Erythroblast (primary cell): ENCODE data around the gene KRTAP10-1.

Source experiments
- GATA1 ChIP-seq: IDR thresholded peaks from 2 replicates; pipeline ENCODE4 v1.6.1; 2011; ENCODE audit warnings: low read depth, mild to moderate bottlenecking, control low read depth, low read length, moderate library complexity
- POLR2A ChIP-seq: IDR thresholded peaks from 2 replicates; pipeline ENCODE4 v1.6.1; 2011; ENCODE audit warnings: mild to moderate bottlenecking, low read length

DNA sequence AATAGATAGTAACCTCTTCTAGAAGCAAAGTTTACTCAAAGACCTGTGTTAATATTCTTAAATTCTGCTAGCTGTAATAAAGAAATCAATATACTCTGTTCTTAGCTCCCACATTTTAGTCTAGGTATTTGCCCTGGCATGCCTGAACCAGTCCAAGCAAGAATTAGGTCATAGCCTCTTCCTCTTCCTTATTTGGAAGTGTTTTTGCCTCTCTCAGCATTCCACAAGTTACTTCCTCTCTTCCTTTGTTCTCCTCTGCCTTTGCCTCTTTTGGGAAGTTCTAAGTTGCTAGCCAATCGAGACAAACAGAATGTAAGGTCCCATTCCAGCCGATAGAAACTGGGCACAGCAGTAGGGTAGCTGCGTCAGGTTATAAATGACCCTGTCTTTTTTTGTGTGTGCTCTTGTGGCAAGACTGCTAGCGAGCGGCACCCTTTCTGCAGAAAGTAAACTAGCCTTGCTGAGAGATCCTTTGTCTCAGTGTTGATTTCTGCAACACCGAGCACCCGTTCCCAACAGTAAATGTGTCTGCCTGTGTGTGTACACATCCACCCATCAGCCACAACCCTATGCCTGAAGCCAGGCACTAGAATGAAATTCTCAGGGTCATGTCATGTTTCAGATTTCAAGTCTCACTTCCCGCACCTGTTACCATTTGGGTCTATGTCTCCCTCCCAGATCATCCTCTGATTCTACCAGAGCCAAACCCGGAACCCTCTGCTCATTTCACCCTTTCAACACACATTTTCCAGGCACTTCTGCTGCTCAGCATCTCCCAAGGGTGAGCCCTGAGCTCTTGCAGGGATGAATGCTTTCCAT is 47.2 kb downstream of the KRTAP10-1 start:
- TF ChIP-seq POLR2A (no peak), GATA1 (no peak)
